ENCODE results near the gene CIB2. TPM values are rescaled to one million over a fixed set of nuclear protein-coding genes. Genes with fewer than 3 reads are reported as not detected.

CIB2 gene
- total RNA-seq, 2 experiments from 2014 or later: 0.82 to 1.7 TPM

DNA sequence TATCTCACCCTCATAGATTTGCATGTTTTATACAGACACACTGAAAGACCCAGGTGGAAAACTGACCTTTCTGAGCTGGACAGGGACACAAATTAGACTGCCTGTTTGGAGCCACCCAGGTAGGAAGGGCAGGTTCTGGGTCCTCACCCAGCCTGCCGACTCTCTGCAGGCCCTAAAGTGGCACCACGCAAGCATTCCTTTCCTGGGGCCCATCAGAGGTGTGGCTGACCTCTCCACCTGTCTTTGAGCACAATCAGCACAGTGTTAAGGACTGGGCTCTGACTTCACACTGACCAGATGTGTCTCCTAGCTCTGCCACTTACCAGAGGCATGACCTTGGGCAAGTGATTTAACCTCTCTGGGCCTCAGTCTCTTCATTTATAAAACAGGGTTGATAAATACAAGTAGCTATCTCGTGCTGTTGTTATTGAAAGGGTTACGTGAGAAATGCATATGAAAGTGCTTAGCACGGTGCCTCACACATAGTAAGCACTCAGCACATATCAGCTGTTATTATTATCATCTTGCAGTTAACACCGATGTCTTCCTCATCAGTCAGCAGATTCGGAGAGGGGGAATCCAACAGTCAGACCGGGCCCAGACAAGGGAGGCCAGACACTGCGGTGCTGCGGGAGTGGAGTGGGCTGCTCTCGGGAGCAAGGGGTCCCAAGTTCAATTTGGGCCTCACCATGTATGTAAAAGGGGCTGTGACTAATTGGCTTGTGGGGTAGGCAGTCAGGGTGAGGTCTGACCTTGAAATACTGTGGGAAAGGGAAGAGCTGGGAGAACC is 51.8 kb downstream of the CIB2 start:
- H3K4me3 ChIP-seq (ENCODE audit: low read length): no peak overlapping the region
- no peaks in the 10 kb centered on the region for H3K27me3 Mint-ChIP-seq
- ATAC-seq (ENCODE audit: poor library complexity) (no peak), DNase-seq (no peak)
- H3K4me1 ChIP-seq (ENCODE audit: insufficient read depth, low read length): peaks cover 40% of the 10 kb centered on the region
- H3K27ac ChIP-seq (ENCODE audit: low read depth in 1 of 2, low read length in 2 of 2): no peak overlapping the region
- H3K27ac Mint-ChIP-seq: peak overlapping the region; percentile 37
- peak overlapping the region; percentile 70 for H3K4me3 Mint-ChIP-seq
- H3K4me1 Mint-ChIP-seq (ENCODE audit: low read depth): peaks cover 29% of the 10 kb centered on the region
- no peaks in the 10 kb centered on the region for H3K9me3 Mint-ChIP-seq
- CTCF ChIA-PET: interaction anchor here (2.6 kb wide), 1 partner anchor 29 kb away, joined by 11 read pairs; no protein-coding TSS in a partner anchor
- no peak for TF ChIP-seq CTCF (IDR thresholded peaks at IDR 0.05)
- H3K27me3 ChIP-seq (ENCODE audit: control insufficient read depth in 1 of 2, insufficient read depth in 2 of 2, low read length in 2 of 2): no peaks in the 10 kb centered on the region
- no peaks in the 10 kb centered on the region for H3K36me3 ChIP-seq (ENCODE audit: insufficient read depth, low read length)
- peaks cover 23% of the 10 kb centered on the region for H3K36me3 Mint-ChIP-seq (ENCODE audit: low read depth)
- no peaks in the 10 kb centered on the region for H3K9me3 ChIP-seq (ENCODE audit: control insufficient read depth in 1 of 2, insufficient read depth in 1 of 2, low read length in 2 of 2)
- intact Hi-C loops (cut with DNase I, micrococcal nuclease): loop anchor here in 1 of 2 experiments (2.0 to 5.0 kb wide), 2 partner anchors 218 to 359 kb away; partner anchors contain the start of genes IREB2 and SKIC8
- POLR2A ChIA-PET: interaction anchor here (14.8 kb wide), 1 partner anchor 26 kb away, joined by 304 read pairs; no protein-coding TSS in a partner anchor

DNA sequence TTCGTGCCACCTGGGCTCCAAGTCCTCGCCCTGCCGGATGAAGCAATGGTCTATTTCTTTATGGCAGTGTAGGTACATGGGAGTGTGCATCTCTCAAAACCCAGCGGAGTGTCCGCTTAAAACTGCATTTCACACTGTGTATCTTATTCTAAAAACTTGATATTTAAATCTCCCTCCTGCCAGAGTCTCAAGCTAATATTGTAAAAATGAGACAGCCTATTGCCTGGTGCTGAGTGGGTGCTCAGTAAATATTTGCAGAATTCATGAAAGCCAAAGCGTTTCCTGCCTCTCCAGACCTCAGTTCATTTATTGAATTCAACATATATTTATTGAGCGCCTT is 53.4 kb downstream of the CIB2 start:
- POLR2A ChIA-PET: interaction anchor here (0.6 to 14.8 kb wide), 7 partner anchors 9 to 45 kb away, joined by 3 to 304 read pairs (median 5); no protein-coding TSS in a partner anchor

More for the DNA sequence above, 53.4 kb downstream of the CIB2 start:
- H3K4me3 ChIP-seq (ENCODE audit: low read length): peak overlapping the region; percentile 48
- no peak for TF ChIP-seq CTCF (IDR thresholded peaks at IDR 0.05)
- peak overlapping the region in 1 of 2 donors; percentile 14 for H3K27ac ChIP-seq (ENCODE audit: low read depth in 1 of 2, low read length in 2 of 2)
- DNase-seq (no peak), ATAC-seq (ENCODE audit: poor library complexity) (peak; percentile 27)
- H3K27me3 ChIP-seq (ENCODE audit: control insufficient read depth in 1 of 2, insufficient read depth in 2 of 2, low read length in 2 of 2): no peaks in the 10 kb centered on the region
- H3K4me1 Mint-ChIP-seq (ENCODE audit: low read depth): peaks cover 41% of the 10 kb centered on the region
- intact Hi-C loops (cut with DNase I, micrococcal nuclease): loop anchor here (1.0 to 5.0 kb wide), 6 partner anchors 27 to 361 kb away; partner anchors contain the start of genes IREB2 (in 1 of the 2) and SKIC8 (in 1 of the 2)
- H3K4me1 ChIP-seq (ENCODE audit: insufficient read depth, low read length): peaks cover 42% of the 10 kb centered on the region
- H3K36me3 ChIP-seq (ENCODE audit: insufficient read depth, low read length): no peaks in the 10 kb centered on the region
- no peaks in the 10 kb centered on the region for H3K9me3 ChIP-seq (ENCODE audit: control insufficient read depth in 1 of 2, insufficient read depth in 1 of 2, low read length in 2 of 2)
- no peaks in the 10 kb centered on the region for H3K27me3 Mint-ChIP-seq
- H3K9me3 Mint-ChIP-seq: no peaks in the 10 kb centered on the region
- CTCF ChIA-PET: interaction anchor here (1.1 kb wide), 3 partner anchors 27 to 78 kb away, joined by 3 to 6 read pairs (median 3); no protein-coding TSS in a partner anchor
- H3K4me3 Mint-ChIP-seq: peak overlapping the region; percentile 97
- H3K36me3 Mint-ChIP-seq (ENCODE audit: low read depth): peaks cover 26% of the 10 kb centered on the region
- H3K27ac Mint-ChIP-seq: no peak overlapping the region
